A549 (cell line): ENCODE results near the gene GPD1. TPM values are rescaled to one million over a fixed set of nuclear protein-coding genes. Genes with fewer than 3 reads are reported as not detected.

Experiments
- ATAC-seq, 2 experiments: fragments of 200-7000 bp in 1 of 2; fragments of >200 bp in 1 of 2; cut with Nextera tagmentation in 1 of 2; cut with Tn5 transposase in 1 of 2; 3 replicates each; pipeline versions ENCODE4 v1.8.0 to v1.9.1; 2018 to 2020; ENCODE audit warnings: mild to moderate bottlenecking in 1 of 2, moderate library complexity in 1 of 2
- CTCF ChIA-PET: fragments of 300-600 bp; sonication (Branson Sonifier 250); formaldehyde crosslinking; extraction: SDS; loops from one replicate; lab custom pipeline; 2021; ENCODE audit warnings: antibody characterized with exemption, inconsistent platforms; lab: Yijun Ruan, JAX
- POLR2A ChIA-PET: fragments of 350-600 bp; formaldehyde crosslinking; extraction: SDS; loops from one replicate; lab custom pipeline; 2021; ENCODE audit warnings: antibody characterized with exemption, inconsistent platforms; lab: Yijun Ruan, JAX
- DNase-seq, 2 experiments: peaks; one replicate each; pipeline versions ENCODE4 v3.0.0 to v3.0.0-alpha.2; 2011 to 2016; ENCODE audit warnings: low read depth in 1 of 2, low spot score in 1 of 2
- FAIRE-seq: peaks from 2 replicates; lab custom pipeline; 2011; peaks lifted over from hg19 to GRCh38; lab: Jason Lieb, UNC
- H3K27ac ChIP-seq, 2 experiments: fragments of >200 bp; sonication (Bioruptor Twin); formaldehyde crosslinking; 3 replicates each; pipeline ENCODE4 v1.5.1; 2016 to 2017
- H3K4me1 ChIP-seq: fragments of >200 bp; sonication (Bioruptor Twin); formaldehyde crosslinking; 3 replicates; pipeline ENCODE4 v1.6.1; 2016
- H3K4me2 ChIP-seq: fragments of >200 bp; sonication (Bioruptor Twin); formaldehyde crosslinking; 3 replicates; pipeline ENCODE4 v1.6.1; 2016
- H3K4me3 ChIP-seq: fragments of >200 bp; sonication (Bioruptor Twin); formaldehyde crosslinking; 3 replicates; pipeline ENCODE4 v1.5.1; 2016
- H3K9me3 ChIP-seq: fragments of >200 bp; sonication (Bioruptor Twin); formaldehyde crosslinking; 3 replicates; pipeline ENCODE4 v1.6.1; 2016
- BHLHE40 ChIP-seq: IDR thresholded peaks from 2 replicates; pipeline ENCODE4 v1.6.1; 2012; ENCODE audit warnings: low read depth, low read length, inconsistent platforms
- CBX2 ChIP-seq: fragments of 200-600 bp; sonication (generic); IDR thresholded peaks from 2 replicates; pipeline ENCODE4 v1.6.1; 2016; ENCODE audit warnings: low read depth, mild to moderate bottlenecking, borderline replicate concordance
- CEBPB ChIP-seq, 2 experiments: fragments of >200 bp in 1 of 2; sonication (Bioruptor Twin) in 1 of 2; formaldehyde crosslinking in 1 of 2; IDR thresholded peaks; 2 replicates each; pipeline ENCODE4 v1.6.1; 2012 to 2016
- CHD2 ChIP-seq: fragments of 150-350 bp; IDR thresholded peaks from 2 replicates; pipeline ENCODE4 v1.6.1; 2014; ENCODE audit warnings: low read length; ENCODE audit not compliant: partially characterized antibody
- EHMT2 ChIP-seq: fragments of 200-600 bp; sonication (generic); IDR thresholded peaks from 2 replicates; pipeline ENCODE4 v1.6.1; 2016; ENCODE audit warnings: antibody characterized with exemption, low read depth, mild to moderate bottlenecking, moderate library complexity
- EP300 ChIP-seq, 2 experiments: fragments of >200 bp; sonication (Bioruptor Twin); formaldehyde crosslinking; IDR thresholded peaks; 2 replicates in 1 of 2; 3 replicates in 1 of 2; pipeline ENCODE4 v1.6.1; 2016 to 2017
- ESRRA ChIP-seq: fragments of 150-350 bp; IDR thresholded peaks from 2 replicates; pipeline ENCODE4 v1.6.1; 2014; ENCODE audit warnings: mild to moderate bottlenecking, low read length, borderline replicate concordance
- FOSL2 ChIP-seq, 2 experiments: fragments of 450-650 bp in 1 of 2; fragments of >200 bp in 1 of 2; sonication (Bioruptor Twin) in 1 of 2; formaldehyde crosslinking; IDR thresholded peaks; 2 replicates each; pipeline versions ENCODE4 v1.5.0 to v1.6.1; 2016 to 2020; ENCODE audit warnings: mild to moderate bottlenecking in 1 of 2, moderate library complexity in 1 of 2
- FOXS1 ChIP-seq: fragments of 250-450 bp; sonication (Bioruptor Pico); IDR thresholded peaks from 2 replicates; pipeline ENCODE4 v1.5.0; 2020; ENCODE audit warnings: mild to moderate bottlenecking, moderate library complexity
- GATA3 ChIP-seq: IDR thresholded peaks from 2 replicates; pipeline ENCODE4 v1.6.1; 2012; ENCODE audit warnings: borderline replicate concordance
- HDAC2 ChIP-seq: fragments of 200-600 bp; sonication (generic); IDR thresholded peaks from 2 replicates; pipeline ENCODE4 v1.6.1; 2016
- JUN ChIP-seq, 2 experiments: fragments of >200 bp; sonication (Bioruptor Twin); formaldehyde crosslinking; IDR thresholded peaks; 2 replicates in 1 of 2; 3 replicates in 1 of 2; pipeline ENCODE4 v1.6.1; 2016 to 2017
- JUNB ChIP-seq: fragments of >200 bp; sonication (Bioruptor Twin); formaldehyde crosslinking; IDR thresholded peaks from 2 replicates; pipeline ENCODE4 v1.6.1; 2016
- KDM1A ChIP-seq: fragments of 200-600 bp; sonication (generic); IDR thresholded peaks from 2 replicates; pipeline ENCODE4 v1.6.1; 2016; ENCODE audit warnings: low read depth, mild to moderate bottlenecking
- MAZ ChIP-seq: fragments of 150-350 bp; IDR thresholded peaks from 2 replicates; pipeline ENCODE4 v1.6.1; 2014; ENCODE audit warnings: antibody characterized with exemption, low read depth, low read length, borderline replicate concordance
- PHF8 ChIP-seq: fragments of 200-600 bp; sonication (generic); IDR thresholded peaks from 2 replicates; pipeline ENCODE4 v1.6.1; 2016; ENCODE audit warnings: low read depth, mild to moderate bottlenecking, antibody characterized with exemption, moderate library complexity, borderline replicate concordance
- POLR2AphosphoS2 ChIP-seq: conservative IDR thresholded peaks from 2 replicates; pipeline ENCODE4 v1.6.1; 2012; ENCODE audit warnings: low read length, improper control_type of control experiment, inconsistent platforms
- RAD21 ChIP-seq, 2 experiments: fragments of >200 bp in 1 of 2; sonication (Bioruptor Twin) in 1 of 2; formaldehyde crosslinking in 1 of 2; IDR thresholded peaks in 1 of 2; conservative IDR thresholded peaks in 1 of 2; 2 replicates in 1 of 2; 3 replicates in 1 of 2; pipeline ENCODE4 v1.6.1; 2012 to 2018; ENCODE audit warnings: inconsistent platforms in 1 of 2
- RARB ChIP-seq: fragments of 250-450 bp; sonication (Bioruptor Pico); IDR thresholded peaks from 2 replicates; pipeline ENCODE4 v1.8.0; 2021; ENCODE audit warnings: mild to moderate bottlenecking, moderate library complexity
- RNF2 ChIP-seq: fragments of 200-600 bp; sonication (generic); IDR thresholded peaks from 2 replicates; pipeline ENCODE4 v1.6.1; 2016; ENCODE audit warnings: low read depth, mild to moderate bottlenecking, antibody characterized with exemption, moderate library complexity, borderline replicate concordance
- SREBF2 ChIP-seq: fragments of 450-650 bp; IDR thresholded peaks from 2 replicates; pipeline ENCODE4 v1.6.1; 2014; ENCODE audit warnings: mild to moderate bottlenecking, moderate library complexity
- TP53 ChIP-seq: fragments of 250-450 bp; sonication (Bioruptor Pico); IDR thresholded peaks from 2 replicates; pipeline ENCODE4 v1.5.0; 2021; ENCODE audit warnings: mild to moderate bottlenecking, moderate library complexity
- ZC3H11A ChIP-seq: fragments of 450-650 bp; IDR thresholded peaks from 2 replicates; pipeline ENCODE4 v1.6.1; 2014; ENCODE audit warnings: antibody characterized with exemption, mild to moderate bottlenecking
- ZFP36 ChIP-seq: fragments of 450-650 bp; IDR thresholded peaks from 2 replicates; pipeline ENCODE4 v1.6.1; 2014; ENCODE audit warnings: borderline replicate concordance; ENCODE audit not compliant: partially characterized antibody
- WGBS: methylation state at CpG from one replicate; pipeline ENCODE4 v1.1.6; 2017; ENCODE audit errors: missing lambda C conversion rate; 5-methylcytosine and 5-hydroxymethylcytosine counted together
- polyA plus RNA-seq, 4 experiments: library from polyadenylated mRNA; depleted of rRNA in 3 of 4; stranded (reverse); fragments of >200 nt; fragmentation: RNase III in 1 of 4; extraction: RNeasy Plus Mini Kit Qiagen cat#74134 plus additional on column Dnase treatment in 1 of 4; gene quantifications; 2 replicates in 3 of 4; 3 replicates in 1 of 4; pipeline ENCODE4 v1.2.3, GENCODE V29; 2011 to 2017
- TF ChIP-seq, protein P1 (sequence below): IDR thresholded peaks from 2 replicates; pipeline ENCODE4 v1.6.1; 2012
- TF ChIP-seq, protein P2 (sequence below): IDR thresholded peaks from 2 replicates; pipeline ENCODE4 v1.6.1; 2012
- TF ChIP-seq, protein P3 (sequence below): fragments of 250-450 bp; sonication (Bioruptor Pico); IDR thresholded peaks from 2 replicates; pipeline ENCODE4 v1.5.0; 2021; ENCODE audit warnings: mild to moderate bottlenecking, moderate library complexity, borderline replicate concordance
- TF ChIP-seq, protein P4 (sequence below): fragments of >200 bp; sonication (Bioruptor Twin); formaldehyde crosslinking; IDR thresholded peaks from 3 replicates; pipeline ENCODE4 v1.5.1; 2016
- TF ChIP-seq, protein P5 (sequence below): fragments of 450-650 bp; IDR thresholded peaks from 2 replicates; pipeline ENCODE4 v1.6.1; 2014; ENCODE audit warnings: antibody characterized with exemption

The GPD1 gene
- polyA plus RNA-seq, 2 of the 4 experiments (the other 2 are of a cell fraction): 0.10 to 0.44 TPM

DNA sequence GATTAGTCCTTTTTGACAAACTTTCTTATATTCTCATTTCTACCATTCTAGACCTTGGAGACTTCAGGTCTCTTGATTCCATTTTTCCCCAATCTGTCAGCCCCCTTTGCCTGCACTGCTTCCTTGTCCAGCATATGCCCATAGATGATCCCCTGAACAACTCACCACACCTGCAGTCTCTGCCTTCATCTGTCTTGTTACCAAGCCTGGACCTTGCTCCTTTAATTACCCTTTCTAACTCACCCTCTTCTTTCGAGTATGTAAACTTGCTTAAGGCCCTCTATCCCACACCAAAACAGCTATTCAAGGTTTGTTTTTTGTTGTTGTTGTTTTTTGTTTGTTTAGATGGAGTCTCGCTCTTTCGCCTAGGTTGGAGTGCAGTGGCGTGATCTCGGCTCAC, 17.8 kb downstream of the GPD1 start:
- H3K4me2 ChIP-seq: no peak overlapping the region
- no peak overlapping the region for H3K27ac ChIP-seq
- TF ChIP-seq JUNB (no peak), POLR2AphosphoS2 (no peak), ZFP36 (no peak), EP300 (IDR thresholded peaks at IDR 0.05) (no peak), EHMT2 (no peak), RAD21 (conservative IDR thresholded peaks at IDR 0.05 in 1 of 2, IDR thresholded peaks at IDR 0.05 in 1 of 2) (no peak), CEBPB (IDR thresholded peaks at IDR 0.05) (no peak), SREBF2 (no peak), MAZ (no peak), BHLHE40 (no peak), CHD2 (no peak), CBX2 (no peak), GATA3 (no peak), ZC3H11A (no peak), RARB (CRISPR knock-in tag) (no peak), PHF8 (no peak)
- TF ChIP-seq, protein P1, sequence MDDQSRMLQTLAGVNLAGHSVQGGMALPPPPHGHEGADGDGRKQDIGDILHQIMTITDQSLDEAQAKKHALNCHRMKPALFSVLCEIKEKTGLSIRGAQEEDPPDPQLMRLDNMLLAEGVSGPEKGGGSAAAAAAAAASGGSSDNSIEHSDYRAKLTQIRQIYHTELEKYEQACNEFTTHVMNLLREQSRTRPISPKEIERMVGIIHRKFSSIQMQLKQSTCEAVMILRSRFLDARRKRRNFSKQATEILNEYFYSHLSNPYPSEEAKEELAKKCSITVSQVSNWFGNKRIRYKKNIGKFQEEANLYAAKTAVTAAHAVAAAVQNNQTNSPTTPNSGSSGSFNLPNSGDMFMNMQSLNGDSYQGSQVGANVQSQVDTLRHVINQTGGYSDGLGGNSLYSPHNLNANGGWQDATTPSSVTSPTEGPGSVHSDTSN: no peak
- TF ChIP-seq, protein P2, sequence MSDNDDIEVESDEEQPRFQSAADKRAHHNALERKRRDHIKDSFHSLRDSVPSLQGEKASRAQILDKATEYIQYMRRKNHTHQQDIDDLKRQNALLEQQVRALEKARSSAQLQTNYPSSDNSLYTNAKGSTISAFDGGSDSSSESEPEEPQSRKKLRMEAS: no peak
- TF ChIP-seq, protein P3, sequence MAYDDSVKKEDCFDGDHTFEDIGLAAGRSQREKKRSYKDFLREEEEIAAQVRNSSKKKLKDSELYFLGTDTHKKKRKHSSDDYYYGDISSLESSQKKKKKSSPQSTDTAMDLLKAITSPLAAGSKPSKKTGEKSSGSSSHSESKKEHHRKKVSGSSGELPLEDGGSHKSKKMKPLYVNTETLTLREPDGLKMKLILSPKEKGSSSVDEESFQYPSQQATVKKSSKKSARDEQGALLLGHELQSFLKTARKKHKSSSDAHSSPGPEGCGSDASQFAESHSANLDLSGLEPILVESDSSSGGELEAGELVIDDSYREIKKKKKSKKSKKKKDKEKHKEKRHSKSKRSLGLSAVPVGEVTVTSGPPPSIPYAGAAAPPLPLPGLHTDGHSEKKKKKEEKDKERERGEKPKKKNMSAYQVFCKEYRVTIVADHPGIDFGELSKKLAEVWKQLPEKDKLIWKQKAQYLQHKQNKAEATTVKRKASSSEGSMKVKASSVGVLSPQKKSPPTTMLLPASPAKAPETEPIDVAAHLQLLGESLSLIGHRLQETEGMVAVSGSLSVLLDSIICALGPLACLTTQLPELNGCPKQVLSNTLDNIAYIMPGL (CRISPR knock-in tag): no peak
- FAIRE-seq: no peak
- no peak overlapping the region for H3K4me3 ChIP-seq
- no peaks in the 10 kb centered on the region for H3K4me1 ChIP-seq
- POLR2A ChIA-PET: interaction anchor here (1.9 kb wide), 1 partner anchor 10 kb away, joined by 10 read pairs; the partner anchor contains the start of gene COX14
- CTCF ChIA-PET: interaction anchor here (1.5 to 13.4 kb wide), 2 partner anchors 9 to 155 kb away, joined by 4 to 128 read pairs; partner anchors contain the start of gene COX14
- 71% methylated on average over 5 of the region's 5 CpGs for WGBS
- DNase-seq: no peak
- H3K9me3 ChIP-seq: no peaks in the 10 kb centered on the region
- no peak for ATAC-seq

DNA sequence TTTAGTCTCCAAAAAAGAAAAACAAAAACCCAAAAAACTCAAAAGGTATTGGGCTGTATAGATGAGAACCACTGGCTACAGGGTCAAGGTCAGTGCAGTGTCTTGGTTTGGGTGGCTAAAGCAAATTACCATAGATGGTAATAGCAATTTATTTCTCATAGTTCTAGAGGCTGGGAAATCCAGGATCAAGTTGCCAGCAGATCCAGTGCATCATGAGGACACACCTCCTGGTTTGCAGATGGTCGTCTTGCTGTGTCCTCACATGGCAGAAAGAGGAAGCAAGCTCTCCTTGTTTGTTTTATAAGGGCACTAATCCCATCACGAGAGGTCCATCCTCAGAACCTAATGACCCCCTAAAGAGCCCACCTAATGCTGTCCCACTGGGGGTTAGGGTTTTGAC, 19.4 kb downstream of the GPD1 start:
- Histone ChIP-seq H3K4me2 (no peak overlapping the region), H3K4me1 (no peaks in the 10 kb centered on the region), H3K4me3 (no peak overlapping the region), H3K9me3 (no peaks in the 10 kb centered on the region), H3K27ac (no peak overlapping the region)
- ChIA-PET POLR2A (no interaction called here), CTCF (interaction anchor here (1.0 to 13.4 kb wide), 6 partner anchors 11 to 191 kb away, joined by 3 to 128 read pairs (median 3); partner anchors contain the start of genes COX14 and SMARCD1)
- no peak for FAIRE-seq
- TF ChIP-seq FOXS1 (CRISPR knock-in tag) (no peak), KDM1A (no peak), JUN (IDR thresholded peaks at IDR 0.05) (no peak), ESRRA (no peak), RNF2 (no peak), HDAC2 (no peak), TP53 (CRISPR knock-in tag) (no peak), FOSL2 (IDR thresholded peaks at IDR 0.05) (no peak), FOSL2 (CRISPR knock-in tag; IDR thresholded peaks at IDR 0.05) (no peak), BHLHE40 (no peak), RARB (CRISPR knock-in tag) (no peak)
- TF ChIP-seq, protein P4, sequence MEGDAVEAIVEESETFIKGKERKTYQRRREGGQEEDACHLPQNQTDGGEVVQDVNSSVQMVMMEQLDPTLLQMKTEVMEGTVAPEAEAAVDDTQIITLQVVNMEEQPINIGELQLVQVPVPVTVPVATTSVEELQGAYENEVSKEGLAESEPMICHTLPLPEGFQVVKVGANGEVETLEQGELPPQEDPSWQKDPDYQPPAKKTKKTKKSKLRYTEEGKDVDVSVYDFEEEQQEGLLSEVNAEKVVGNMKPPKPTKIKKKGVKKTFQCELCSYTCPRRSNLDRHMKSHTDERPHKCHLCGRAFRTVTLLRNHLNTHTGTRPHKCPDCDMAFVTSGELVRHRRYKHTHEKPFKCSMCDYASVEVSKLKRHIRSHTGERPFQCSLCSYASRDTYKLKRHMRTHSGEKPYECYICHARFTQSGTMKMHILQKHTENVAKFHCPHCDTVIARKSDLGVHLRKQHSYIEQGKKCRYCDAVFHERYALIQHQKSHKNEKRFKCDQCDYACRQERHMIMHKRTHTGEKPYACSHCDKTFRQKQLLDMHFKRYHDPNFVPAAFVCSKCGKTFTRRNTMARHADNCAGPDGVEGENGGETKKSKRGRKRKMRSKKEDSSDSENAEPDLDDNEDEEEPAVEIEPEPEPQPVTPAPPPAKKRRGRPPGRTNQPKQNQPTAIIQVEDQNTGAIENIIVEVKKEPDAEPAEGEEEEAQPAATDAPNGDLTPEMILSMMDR: no peak
- TF ChIP-seq, protein P5, sequence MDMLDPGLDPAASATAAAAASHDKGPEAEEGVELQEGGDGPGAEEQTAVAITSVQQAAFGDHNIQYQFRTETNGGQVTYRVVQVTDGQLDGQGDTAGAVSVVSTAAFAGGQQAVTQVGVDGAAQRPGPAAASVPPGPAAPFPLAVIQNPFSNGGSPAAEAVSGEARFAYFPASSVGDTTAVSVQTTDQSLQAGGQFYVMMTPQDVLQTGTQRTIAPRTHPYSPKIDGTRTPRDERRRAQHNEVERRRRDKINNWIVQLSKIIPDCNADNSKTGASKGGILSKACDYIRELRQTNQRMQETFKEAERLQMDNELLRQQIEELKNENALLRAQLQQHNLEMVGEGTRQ: no peak
- no peak for DNase-seq
- WGBS: 75% methylated on average over 2 of the region's 2 CpGs
- no peak for ATAC-seq
